Measurements from ENCODE around the gene INPP5K.
"Not testable (repeated sequence)": the region's sequence is repeated elsewhere in the genome, so short reads cannot be mapped to it uniquely, and the experiment has no call there.

Gene INPP5K

GRCh38 chr17:1546292-1546922 is 30.0 kb upstream of the INPP5K start:
- DNase-seq (ENCODE audit: low spot score), result no peak

GRCh38 chr17:1545618-1546017 is 29.2 kb upstream of the INPP5K start:
- DNase-seq (ENCODE audit: low spot score), result no peak

- no peak for DNase-seq (ENCODE audit: low spot score)
Measured at GRCh38 chr17:1542316-1542715, 25.9 kb upstream of the INPP5K start.

GRCh38 chr17:1541367-1541904 is 25.0 kb upstream of the INPP5K start:
- no peak for DNase-seq (ENCODE audit: low spot score)

- no peak for DNase-seq (ENCODE audit: low spot score)
Measured at GRCh38 chr17:1539811-1540210, 23.4 kb upstream of the INPP5K start.

GRCh38 chr17:1535737-1536136 is 19.3 kb upstream of the INPP5K start:
- DNase-seq (ENCODE audit: low spot score), result no peak

- DNase-seq (ENCODE audit: low spot score), result no peak
Measured at GRCh38 chr17:1533661-1534325, 17.4 kb upstream of the INPP5K start.

GRCh38 chr17:1532836-1533602 is 16.6 kb upstream of the INPP5K start:
- DNase-seq (ENCODE audit: low spot score), result no peak

- DNase-seq (ENCODE audit: low spot score), result no peak
Measured at GRCh38 chr17:1529863-1530262, 13.5 kb upstream of the INPP5K start.

GRCh38 chr17:1526876-1527275 is 10.5 kb upstream of the INPP5K start:
- not testable (repeated sequence) for DNase-seq (ENCODE audit: low spot score)

GRCh38 chr17:1522626-1523025 is 6.2 kb upstream of the INPP5K start:
- DNase-seq (ENCODE audit: low spot score), result no peak

- no peak for DNase-seq (ENCODE audit: low spot score)
Measured at GRCh38 chr17:1521086-1521640, 4.8 kb upstream of the INPP5K start.

GRCh38 chr17:1519678-1520077 is 3.3 kb upstream of the INPP5K start:
- no peak for DNase-seq (ENCODE audit: low spot score)

GRCh38 chr17:1518410-1518809 is 2.0 kb upstream of the INPP5K start:
- no peak for DNase-seq (ENCODE audit: low spot score)

- peak; percentile 57 for DNase-seq (ENCODE audit: low spot score)
Measured at GRCh38 chr17:1515640-1516387, 598 bp downstream of the INPP5K start.

- no peak for DNase-seq (ENCODE audit: low spot score)
Measured at GRCh38 chr17:1512351-1512750, 4.1 kb downstream of the INPP5K start.

GRCh38 chr17:1511756-1512321 is 4.6 kb downstream of the INPP5K start:
- DNase-seq (ENCODE audit: low spot score), result no peak

- no peak for DNase-seq (ENCODE audit: low spot score)
Measured at GRCh38 chr17:1511290-1511689, 5.1 kb downstream of the INPP5K start.

GRCh38 chr17:1509290-1509881 is 7.0 kb downstream of the INPP5K start:
- DNase-seq (ENCODE audit: low spot score), result no peak

GRCh38 chr17:1508709-1509108 is 7.7 kb downstream of the INPP5K start:
- not testable (repeated sequence) for DNase-seq (ENCODE audit: low spot score)

- no peak for DNase-seq (ENCODE audit: low spot score)
Measured at GRCh38 chr17:1506649-1507267, 9.7 kb downstream of the INPP5K start.

Data from globus pallidus (tissue), 1 donor.